Fibroblast of upper back skin (primary cell): ENCODE measurements around the gene LYSMD2.

Experiments
- DNase-seq: peaks from one replicate; pipeline ENCODE4 v3.0.0-alpha.2; 2013

Gene LYSMD2

GRCh38 chr15:51751697-51752683 is 14.5 kb upstream of the LYSMD2 start:
- DNase-seq = peak; percentile 27

- DNase-seq = no peak
Observed at GRCh38 chr15:51750792-51751696, 13.6 kb upstream of the LYSMD2 start, which contains the start of gene TMOD2. TSS of gene TMOD2 (plus strand) at chr15:51751597. CDS start at chr15:51766442, 14,845 bp downstream.

GRCh38 chr15:51750186-51750585 is 12.7 kb upstream of the LYSMD2 start:
- DNase-seq = no peak

- no peak for DNase-seq
Observed at GRCh38 chr15:51749307-51749706, 11.9 kb upstream of the LYSMD2 start.

- no peak for DNase-seq
Observed at GRCh38 chr15:51739061-51739712, 1.7 kb upstream of the LYSMD2 start.

DNA sequence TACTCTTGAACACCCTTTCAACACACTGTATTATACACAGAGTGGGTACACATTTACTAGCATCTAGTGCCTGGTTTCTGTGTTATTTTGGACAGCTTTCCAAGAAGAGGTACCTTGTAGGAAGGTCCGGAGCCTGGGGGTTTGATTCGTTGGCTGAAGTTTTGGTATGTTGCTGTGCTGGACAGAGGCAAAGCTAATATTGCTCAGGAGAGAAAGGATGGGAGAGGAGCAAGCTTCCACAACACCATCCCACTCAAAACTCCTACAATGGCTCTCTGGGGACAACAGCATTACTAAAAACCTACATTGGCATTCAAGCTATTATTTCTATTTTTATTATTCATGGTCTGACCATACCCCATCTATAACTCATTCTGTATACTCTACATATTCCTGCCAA is 1.1 kb upstream of the LYSMD2 start:
- DNase-seq = no peak

DNA sequence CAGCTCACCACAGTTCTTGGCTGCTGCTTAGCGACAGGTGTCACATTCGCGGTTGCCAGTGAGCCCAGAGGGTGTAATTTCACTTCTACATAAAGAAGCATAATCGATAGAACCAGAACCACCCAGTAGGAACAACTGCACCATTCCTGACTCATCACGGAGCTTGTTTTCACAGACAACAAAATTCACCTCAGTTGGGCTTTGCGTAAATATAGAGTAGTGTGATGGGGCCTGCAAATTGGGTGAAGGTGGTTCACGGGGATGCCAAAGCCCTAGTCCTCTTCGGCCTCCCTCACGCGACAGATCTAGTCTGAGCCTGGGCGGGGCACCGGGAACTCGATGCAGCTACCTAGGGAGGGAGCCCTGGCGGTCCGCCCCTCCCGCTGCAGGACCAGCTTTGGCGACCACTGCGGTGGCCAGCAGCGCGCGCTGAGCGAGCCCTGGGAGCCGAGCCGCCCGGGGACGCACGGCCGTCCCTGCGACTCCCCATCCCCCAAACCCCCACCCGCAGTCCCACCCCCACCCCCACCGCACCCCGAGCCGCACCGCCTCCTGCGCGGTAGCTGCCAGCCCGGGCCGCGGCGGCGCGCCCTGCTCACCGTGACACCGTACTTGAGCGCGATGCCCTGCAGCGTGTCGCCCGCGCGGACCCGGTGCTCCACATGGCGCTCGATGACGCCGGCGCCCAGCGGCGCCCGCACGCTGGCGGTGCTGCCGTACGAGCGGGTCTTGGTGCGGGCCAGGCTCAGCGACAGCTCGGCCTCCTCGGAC is 519 bp downstream of the LYSMD2 start:
- DNase-seq = no peak

DNA sequence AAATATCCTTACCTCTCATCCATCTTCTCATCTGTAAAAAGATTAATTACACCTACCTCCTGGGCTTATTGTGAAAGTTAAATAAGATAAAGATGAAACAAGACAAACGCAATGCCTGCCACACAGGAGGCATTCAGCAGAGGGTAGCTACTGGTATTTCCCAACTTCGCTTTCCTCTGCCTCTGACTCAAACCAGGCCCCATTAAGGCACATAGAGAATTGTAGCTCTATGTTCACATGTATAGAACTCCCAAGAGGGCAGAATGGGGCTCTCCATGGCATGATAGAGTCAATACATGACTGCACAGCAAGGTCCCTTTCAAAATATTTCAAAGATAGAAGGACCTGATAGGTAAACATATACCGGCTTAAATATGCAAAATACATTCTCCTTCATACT is 1.4 kb downstream of the LYSMD2 start:
- DNase-seq = no peak

DNA sequence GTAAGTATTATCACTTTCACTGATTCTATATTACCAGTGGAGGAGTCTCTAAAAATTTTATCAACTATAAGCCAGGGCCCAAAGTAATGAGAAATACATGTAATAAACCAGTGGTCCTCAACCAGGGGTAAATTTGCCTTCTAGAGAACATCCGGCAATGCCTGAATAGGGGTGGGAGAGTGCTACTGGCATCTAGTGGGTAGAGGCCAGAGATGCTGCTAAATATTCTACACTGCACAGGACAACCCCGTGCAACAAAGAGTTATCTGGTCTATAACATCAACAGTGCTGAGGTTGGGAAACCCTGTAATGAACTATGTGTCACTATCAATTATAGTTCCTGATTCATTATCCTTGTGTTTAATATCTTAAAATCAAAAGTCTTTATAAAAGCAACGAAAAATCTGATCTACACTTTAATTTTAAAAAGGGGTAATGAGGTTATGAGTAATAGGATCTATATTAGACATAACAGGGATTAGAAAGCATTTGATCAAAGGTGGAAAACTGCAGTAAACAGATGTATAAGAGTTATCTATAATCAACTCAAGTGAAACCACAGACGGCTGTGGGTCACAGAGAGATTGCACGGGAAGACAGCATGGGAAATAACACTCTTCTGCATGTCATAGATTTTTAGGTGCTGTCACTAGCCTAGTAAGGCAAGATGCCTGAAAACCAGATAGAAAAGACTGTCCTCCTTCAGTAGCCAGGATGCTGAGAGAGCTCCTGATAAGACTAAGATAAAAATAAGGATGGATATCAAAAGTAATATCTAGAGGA is 2.0 kb downstream of the LYSMD2 start:
- DNase-seq = no peak

- DNase-seq = no peak
Observed at GRCh38 chr15:51732646-51733045, 4.8 kb downstream of the LYSMD2 start.

DNA sequence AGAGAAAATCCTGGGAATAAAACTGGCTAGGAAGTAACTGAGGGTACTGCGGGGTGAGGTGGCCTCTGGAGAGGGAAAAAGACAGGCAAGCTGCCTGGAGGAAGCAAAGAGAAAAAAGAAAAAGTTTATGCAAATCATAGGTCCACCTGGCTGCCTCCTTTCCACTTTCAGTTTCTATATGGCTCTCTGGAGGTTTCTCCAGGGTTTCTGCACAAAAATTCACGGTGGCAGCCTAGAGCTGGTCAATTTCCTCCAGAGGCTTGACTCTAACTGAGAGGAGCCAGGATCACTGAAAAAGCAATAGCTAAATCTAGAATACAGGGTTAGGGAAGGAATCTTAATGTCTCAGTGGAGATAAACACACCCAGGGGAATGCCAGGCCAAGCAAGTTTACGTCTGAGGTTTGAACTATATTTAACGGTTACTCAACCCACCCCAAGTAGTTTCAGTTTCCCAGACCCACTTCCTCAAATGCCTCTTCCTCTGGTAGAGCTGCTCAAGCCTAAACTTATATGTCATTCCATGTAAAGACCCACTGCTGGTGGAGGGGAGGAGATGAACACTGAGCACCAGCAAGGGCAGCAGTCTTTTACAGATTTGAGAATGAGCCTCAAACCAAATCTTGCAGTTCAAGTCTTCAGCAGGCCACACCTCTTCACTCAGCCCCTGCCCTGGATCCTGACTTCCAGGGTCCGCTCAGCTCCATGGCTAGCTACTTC is 5.7 kb downstream of the LYSMD2 start:
- DNase-seq = peak; percentile 48

DNA sequence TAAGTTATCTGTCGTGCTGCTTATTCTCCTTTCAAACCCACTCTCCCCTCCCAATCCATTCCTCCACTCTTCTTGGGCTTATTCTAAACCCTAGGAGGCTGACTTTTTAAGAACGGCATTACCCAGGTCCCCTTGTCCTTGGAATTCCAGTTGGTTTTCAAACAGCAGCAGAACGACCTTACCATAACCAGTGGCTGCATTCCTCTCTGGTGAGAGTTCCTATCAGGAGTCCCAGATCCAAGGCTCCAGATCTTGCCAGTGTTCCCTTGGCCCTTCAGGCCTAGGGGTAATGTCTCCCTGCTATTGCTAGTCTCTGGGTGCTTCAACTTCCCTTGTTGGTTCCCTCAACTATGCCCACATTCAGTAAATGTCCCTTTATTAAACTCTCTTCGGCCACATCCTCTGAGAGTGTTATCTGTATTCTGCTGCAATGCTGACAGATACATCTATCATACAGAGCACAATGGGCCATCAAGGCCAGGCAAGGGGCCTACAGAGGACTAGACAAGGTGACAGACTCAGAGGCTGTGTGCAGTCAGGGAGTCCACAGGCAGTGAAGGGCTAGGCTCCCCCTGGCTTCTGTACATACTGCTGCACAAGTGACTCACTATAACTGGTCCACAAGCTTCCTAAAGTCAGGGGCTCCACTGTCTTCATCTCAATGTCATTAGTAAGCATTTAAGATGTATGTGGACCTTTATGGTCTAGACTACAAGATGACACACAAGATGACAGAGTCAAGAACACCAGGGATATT is 10.1 kb downstream of the LYSMD2 start:
- peak; percentile 52 for DNase-seq

DNA sequence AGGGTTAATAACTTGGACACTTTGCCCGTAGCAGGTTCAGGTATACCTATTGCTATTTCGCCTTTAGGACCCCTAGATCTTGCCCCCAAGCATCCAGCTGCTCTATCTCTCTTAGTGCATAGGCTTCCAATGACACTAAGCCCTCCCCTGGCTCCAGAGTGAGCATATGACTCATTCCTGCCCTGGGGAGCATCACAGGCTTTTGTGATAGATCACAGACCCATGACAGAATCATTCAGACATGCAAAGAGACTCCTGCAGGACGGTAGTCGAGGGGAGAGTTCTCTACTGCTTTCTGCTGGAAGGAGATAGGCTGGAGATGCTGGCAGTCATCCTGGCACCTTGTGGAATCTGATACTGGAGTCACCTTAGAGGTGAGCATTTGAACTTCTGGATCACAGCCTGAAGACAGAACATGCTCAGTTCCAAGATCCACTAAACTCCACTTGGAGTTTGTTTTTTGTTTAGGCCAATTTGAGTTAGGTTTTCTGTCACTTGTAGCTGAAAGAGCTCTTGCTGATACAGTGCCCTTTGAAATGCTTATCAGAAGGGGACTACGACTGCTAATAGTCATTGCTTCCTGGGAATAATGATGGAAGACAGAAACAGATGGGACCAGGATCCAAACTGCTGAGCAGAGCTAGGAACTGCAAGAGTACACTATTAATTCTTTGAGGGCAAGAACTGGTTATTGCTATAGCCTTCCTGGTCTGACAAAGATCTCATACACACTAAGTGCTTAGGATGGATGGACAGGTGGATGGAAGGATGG is 11.0 kb downstream of the LYSMD2 start:
- DNase-seq = peak; percentile 90

DNA sequence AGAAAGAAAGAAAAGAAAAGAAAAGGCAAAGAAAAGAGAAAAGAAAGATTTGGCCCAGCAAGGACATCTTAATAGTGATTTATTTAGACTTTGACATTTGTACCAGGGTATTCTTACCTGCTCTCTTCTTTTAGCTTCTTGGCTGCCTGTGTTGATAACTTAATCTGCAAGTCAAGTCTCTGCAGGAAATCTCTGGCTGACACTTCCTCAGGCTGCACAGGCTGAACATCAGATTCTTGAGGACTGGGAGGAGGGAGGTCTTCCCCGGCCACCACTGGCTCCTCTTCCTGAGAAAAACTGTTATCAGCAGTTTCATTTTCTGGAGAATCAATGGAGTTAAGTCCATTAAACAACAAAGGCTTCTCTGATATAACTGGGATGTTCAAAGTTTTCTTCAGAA is 12.8 kb downstream of the LYSMD2 start:
- no peak for DNase-seq

GRCh38 chr15:51724199-51724598 is 13.3 kb downstream of the LYSMD2 start:
- no peak for DNase-seq

GRCh38 chr15:51721199-51721960 is 16.1 kb downstream of the LYSMD2 start:
- DNase-seq = no peak

GRCh38 chr15:51720201-51720995 is 17.1 kb downstream of the LYSMD2 start:
- DNase-seq = no peak
